HepG2 (cell line): Measurements from ENCODE around the gene LY6G5B. TPM values are rescaled to one million over a fixed set of nuclear protein-coding genes. Genes with fewer than 3 reads are reported as not detected.

Experiments used
- BATF2 ChIP-seq: sonication (generic); formaldehyde crosslinking; IDR thresholded peaks from 2 replicates; pipeline ENCODE4 v1.8.0; 2022; ENCODE audit warnings: mild to moderate bottlenecking, missing genetic modification reagents, moderate library complexity
- CBX5 ChIP-seq: sonication (generic); formaldehyde crosslinking; IDR thresholded peaks from 2 replicates; pipeline ENCODE4 v1.4.0; 2020; ENCODE audit warnings: missing genetic modification reagents, borderline replicate concordance
- ETV5 ChIP-seq: IDR thresholded peaks from 2 replicates; pipeline ENCODE4 v1.6.1; 2018; ENCODE audit warnings: missing biosample characterization, missing genetic modification reagents, inconsistent platforms, borderline replicate concordance
- FOXC1 ChIP-seq: sonication (generic); formaldehyde crosslinking; IDR thresholded peaks from 2 replicates; pipeline ENCODE4 v1.8.0; 2022; ENCODE audit warnings: mild to moderate bottlenecking, missing genetic modification reagents, borderline replicate concordance
- HOXA3 ChIP-seq: sonication (generic); formaldehyde crosslinking; IDR thresholded peaks from 2 replicates; pipeline ENCODE4 v1.5.0; 2020; ENCODE audit warnings: missing genetic modification reagents
- HOXA9 ChIP-seq: sonication (generic); formaldehyde crosslinking; IDR thresholded peaks from 2 replicates; pipeline ENCODE4 v1.8.1; 2022; ENCODE audit warnings: missing genetic modification reagents, mild to moderate bottlenecking, moderate library complexity, borderline replicate concordance
- IRF9 ChIP-seq: sonication (generic); formaldehyde crosslinking; IDR thresholded peaks from 2 replicates; pipeline ENCODE4 v1.8.0; 2022; ENCODE audit warnings: missing genetic modification reagents, mild to moderate bottlenecking, borderline replicate concordance
- KDM5B ChIP-seq: sonication (generic); formaldehyde crosslinking; IDR thresholded peaks from 2 replicates; pipeline ENCODE4 v1.4.0; 2020; ENCODE audit warnings: missing genetic modification reagents, mild to moderate bottlenecking, borderline replicate concordance
- KLF16 ChIP-seq, 2 experiments: sonication (generic) in 1 of 2; formaldehyde crosslinking in 1 of 2; IDR thresholded peaks; 2 replicates each; pipeline versions ENCODE4 v1.6.1 to v1.8.0; 2016 to 2023; ENCODE audit warnings: missing genetic modification reagents in 2 of 2, missing compliant biosample characterization in 1 of 2
- SNAPC2 ChIP-seq: sonication (generic); formaldehyde crosslinking; IDR thresholded peaks from 2 replicates; pipeline ENCODE4 v1.8.1; 2022; ENCODE audit warnings: mild to moderate bottlenecking, missing genetic modification reagents
- STAG1 ChIP-seq: sonication (generic); formaldehyde crosslinking; IDR thresholded peaks from 2 replicates; pipeline ENCODE4 v1.4.0; 2020; ENCODE audit warnings: missing genetic modification reagents
- YY1 ChIP-seq: IDR thresholded peaks from 2 replicates; pipeline ENCODE4 v1.6.1; 2011; ENCODE audit warnings: low read length, low read depth, moderate library complexity, mild to moderate bottlenecking; ENCODE audit not compliant: insufficient read depth, insufficient replicate concordance
- ZBTB10 ChIP-seq: sonication (generic); formaldehyde crosslinking; IDR thresholded peaks from 2 replicates; pipeline ENCODE4 v1.4.0; 2020; ENCODE audit warnings: missing genetic modification reagents, borderline replicate concordance
- ZBTB26 ChIP-seq: IDR thresholded peaks from 2 replicates; pipeline ENCODE4 v1.6.1; 2016; ENCODE audit warnings: missing compliant biosample characterization, missing genetic modification reagents, borderline replicate concordance
- ZBTB7B ChIP-seq: sonication (generic); formaldehyde crosslinking; IDR thresholded peaks from 2 replicates; pipeline ENCODE4 v1.4.0; 2020; ENCODE audit warnings: missing genetic modification reagents
- ZKSCAN8 ChIP-seq: IDR thresholded peaks from 2 replicates; pipeline ENCODE4 v1.6.1; 2016; ENCODE audit warnings: borderline replicate concordance, missing genetic modification reagents, missing compliant biosample characterization
- ZNF350 ChIP-seq: sonication (generic); formaldehyde crosslinking; IDR thresholded peaks from 2 replicates; pipeline ENCODE4 v1.4.0; 2020; ENCODE audit warnings: mild to moderate bottlenecking, low read depth, missing genetic modification reagents, borderline replicate concordance
- ZNF570 ChIP-seq: sonication (generic); formaldehyde crosslinking; IDR thresholded peaks from 2 replicates; pipeline ENCODE4 v1.4.0; 2020; ENCODE audit warnings: mild to moderate bottlenecking, missing genetic modification reagents, borderline replicate concordance
- polyA plus RNA-seq, 8 experiments: library from polyadenylated mRNA; depleted of rRNA in 3 of 8; stranded (reverse) in 7 of 8; unstranded in 1 of 8; fragments of >200 nt; fragmentation: Illumina TruSeq in 4 of 8; extraction: Trizol in 4 of 8; gene quantifications; 2 replicates each; pipeline versions ENCODE4 v1.2.1 to v1.2.3, GENCODE V29; 2011 to 2016; ENCODE audit warnings: low read depth in 4 of 8, missing spikeins in 1 of 8, mixed read lengths in 1 of 8; ENCODE audit not compliant: insufficient read depth in 1 of 8
- total RNA-seq, 5 experiments: library from RNA; depleted of rRNA; stranded (reverse); fragments of >200 nt; fragmentation: Illumina TruSeq; extraction: Trizol; gene quantifications; 2 replicates each; pipeline ENCODE4 v1.2.3, GENCODE V29; 2016; ENCODE audit warnings: low read depth in 1 of 5
- TF ChIP-seq, protein P1 (sequence below): IDR thresholded peaks from 2 replicates; pipeline ENCODE4 v1.6.1; 2016
- TF ChIP-seq, protein P2 (sequence below): sonication (generic); formaldehyde crosslinking; IDR thresholded peaks from 2 replicates; pipeline ENCODE4 v1.4.0; 2020; ENCODE audit warnings: mild to moderate bottlenecking, missing genetic modification reagents

LY6G5B gene
- total and polyA plus RNA-seq, 2 of the 13 experiments (the other 11 are each of a cell fraction or from before 2014, with no cell fraction given), result 7.8 to 15.7 TPM

DNA sequence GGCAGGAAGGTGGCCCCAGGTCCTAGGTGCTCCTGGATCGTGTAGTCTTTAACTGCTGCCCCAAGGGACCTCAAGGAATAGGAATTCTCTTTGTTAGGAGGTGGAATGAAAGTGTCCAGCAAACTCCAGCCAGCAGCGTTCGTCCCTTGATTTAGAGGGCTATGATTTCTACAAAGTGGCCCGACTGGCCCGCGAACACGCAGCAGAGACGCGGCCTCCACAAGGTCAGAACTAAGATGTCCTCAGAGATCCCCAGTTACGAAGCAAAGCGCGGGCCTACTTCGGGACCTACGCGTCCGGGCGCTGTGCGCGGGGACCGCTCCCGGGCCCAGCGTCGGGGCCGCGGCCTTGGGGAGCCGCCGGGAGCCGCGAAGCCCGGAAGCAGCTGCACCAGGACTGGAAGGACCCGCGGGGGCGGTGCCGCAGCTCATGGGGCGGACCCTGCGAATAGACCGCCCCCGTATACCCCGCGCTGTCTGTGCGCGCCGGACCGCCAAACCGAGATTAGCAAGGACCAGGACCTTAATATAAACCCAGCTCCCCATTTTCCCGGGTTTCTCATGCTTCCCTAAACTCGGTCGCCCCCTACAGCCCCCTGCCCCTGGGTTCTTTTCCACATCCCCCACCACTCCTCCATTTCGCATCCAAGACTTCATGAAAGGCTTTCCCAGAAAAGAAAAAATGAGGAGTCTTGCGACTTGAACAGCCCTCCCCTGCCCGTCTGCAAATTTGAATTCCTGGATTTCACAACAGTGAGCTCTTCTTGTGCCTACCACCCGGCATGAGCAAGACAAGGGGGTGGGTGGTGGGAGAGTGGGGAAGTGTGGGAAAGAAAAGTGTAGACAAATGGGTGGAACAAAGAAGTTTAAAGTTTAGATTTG lies 9.2 kb upstream of the LY6G5B start, which contains the start of gene C6orf47 (continued):
- no peak for TF ChIP-seq ZNF570 (CRISPR knock-in tag)
- peak in 1 of 2 experiments; percentile 94; a peak in 1 of 4 replicates for TF ChIP-seq KLF16 (CRISPR knock-in tag; IDR thresholded peaks at IDR 0.05)
- TF ChIP-seq ETV5 (CRISPR knock-in tag), result peak; percentile 93
- peak; percentile 84 for TF ChIP-seq HOXA3 (CRISPR knock-in tag)
- TF ChIP-seq ZKSCAN8 (CRISPR knock-in tag), result no peak; the same call in 1 of the 2 replicates
- peak; percentile 92 for TF ChIP-seq ZBTB10 (CRISPR knock-in tag)
- TF ChIP-seq, protein P1, sequence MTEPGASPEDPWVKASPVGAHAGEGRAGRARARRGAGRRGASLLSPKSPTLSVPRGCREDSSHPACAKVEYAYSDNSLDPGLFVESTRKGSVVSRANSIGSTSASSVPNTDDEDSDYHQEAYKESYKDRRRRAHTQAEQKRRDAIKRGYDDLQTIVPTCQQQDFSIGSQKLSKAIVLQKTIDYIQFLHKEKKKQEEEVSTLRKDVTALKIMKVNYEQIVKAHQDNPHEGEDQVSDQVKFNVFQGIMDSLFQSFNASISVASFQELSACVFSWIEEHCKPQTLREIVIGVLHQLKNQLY (CRISPR knock-in tag), result no peak
- peak; percentile 91 for TF ChIP-seq IRF9 (CRISPR knock-in tag)
- no peak for TF ChIP-seq HOXA9 (CRISPR knock-in tag)
- peak; percentile 24 for TF ChIP-seq ZNF350 (CRISPR knock-in tag)
- no peak; the same call in 1 of the 2 replicates for TF ChIP-seq CBX5 (CRISPR knock-in tag)
- TF ChIP-seq ZBTB7B (CRISPR knock-in tag), result peak; percentile 84
- TF ChIP-seq FOXC1 (CRISPR knock-in tag), result peak; percentile 91
- TF ChIP-seq STAG1 (CRISPR knock-in tag), result peak; percentile 24
- peak; percentile 61; the same call in 1 of the 2 replicates for TF ChIP-seq ZBTB26 (CRISPR knock-in tag)
- peak; percentile 75 for TF ChIP-seq YY1
- TF ChIP-seq SNAPC2 (CRISPR knock-in tag), result peak; percentile 60; the same call in 1 of the 2 replicates
- TF ChIP-seq, protein P2, sequence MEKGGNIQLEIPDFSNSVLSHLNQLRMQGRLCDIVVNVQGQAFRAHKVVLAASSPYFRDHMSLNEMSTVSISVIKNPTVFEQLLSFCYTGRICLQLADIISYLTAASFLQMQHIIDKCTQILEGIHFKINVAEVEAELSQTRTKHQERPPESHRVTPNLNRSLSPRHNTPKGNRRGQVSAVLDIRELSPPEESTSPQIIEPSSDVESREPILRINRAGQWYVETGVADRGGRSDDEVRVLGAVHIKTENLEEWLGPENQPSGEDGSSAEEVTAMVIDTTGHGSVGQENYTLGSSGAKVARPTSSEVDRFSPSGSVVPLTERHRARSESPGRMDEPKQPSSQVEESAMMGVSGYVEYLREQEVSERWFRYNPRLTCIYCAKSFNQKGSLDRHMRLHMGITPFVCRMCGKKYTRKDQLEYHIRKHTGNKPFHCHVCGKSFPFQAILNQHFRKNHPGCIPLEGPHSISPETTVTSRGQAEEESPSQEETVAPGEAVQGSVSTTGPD, result no peak
- TF ChIP-seq KDM5B, result peak; percentile 91
- no peak for TF ChIP-seq BATF2
